HepG2 (cell line): ENCODE results near the gene MEX3A. TPM values are rescaled to one million over a fixed set of nuclear protein-coding genes. Genes with fewer than 3 reads are reported as not detected.

ENCODE experiments used
- AKAP8 ChIP-seq: sonication (generic); formaldehyde crosslinking; IDR thresholded peaks from 2 replicates; pipeline ENCODE4 v1.5.1; 2020; ENCODE audit warnings: mild to moderate bottlenecking, missing genetic modification reagents
- ESRRA ChIP-seq: sonication (generic); formaldehyde crosslinking; IDR thresholded peaks from 2 replicates; pipeline ENCODE4 v1.5.1; 2020; ENCODE audit warnings: mild to moderate bottlenecking, low read depth, missing genetic modification reagents
- SALL2 ChIP-seq: sonication (generic); formaldehyde crosslinking; IDR thresholded peaks from 2 replicates; pipeline ENCODE4 v1.8.1; 2023; ENCODE audit warnings: mild to moderate bottlenecking, missing genetic modification reagents, inconsistent platforms
- SIX4 ChIP-seq: sonication (generic); formaldehyde crosslinking; IDR thresholded peaks from 2 replicates; pipeline ENCODE4 v1.4.0; 2020; ENCODE audit warnings: missing genetic modification reagents
- SPEN ChIP-seq: sonication (generic); formaldehyde crosslinking; IDR thresholded peaks from 2 replicates; pipeline ENCODE4 v1.5.1; 2020; ENCODE audit warnings: low read depth, mild to moderate bottlenecking, missing genetic modification reagents
- U2AF2 ChIP-seq: fragments of 200-400 bp; formaldehyde crosslinking; IDR thresholded peaks from 2 replicates; pipeline ENCODE4 v1.6.1; 2017; ENCODE audit warnings: low read depth, mild to moderate bottlenecking, low read length
- ZBTB1 ChIP-seq: sonication (generic); formaldehyde crosslinking; IDR thresholded peaks from 2 replicates; pipeline ENCODE4 v1.4.0; 2020; ENCODE audit warnings: missing genetic modification reagents, borderline replicate concordance
- ZBTB7B ChIP-seq: sonication (generic); formaldehyde crosslinking; IDR thresholded peaks from 2 replicates; pipeline ENCODE4 v1.4.0; 2020; ENCODE audit warnings: missing genetic modification reagents
- ZNF180 ChIP-seq: sonication (generic); formaldehyde crosslinking; IDR thresholded peaks from 2 replicates; pipeline ENCODE4 v1.4.0; 2020; ENCODE audit warnings: low read depth, missing genetic modification reagents, borderline replicate concordance
- ZNF382 ChIP-seq: sonication (generic); formaldehyde crosslinking; IDR thresholded peaks from 2 replicates; pipeline ENCODE4 v1.5.0; 2020; ENCODE audit warnings: missing genetic modification reagents, mild to moderate bottlenecking, borderline replicate concordance
- ZNF558 ChIP-seq: sonication (generic); formaldehyde crosslinking; IDR thresholded peaks from 2 replicates; pipeline ENCODE4 v1.9.0; 2022; ENCODE audit warnings: mild to moderate bottlenecking, missing genetic modification reagents, borderline replicate concordance
- ZNF746 ChIP-seq: sonication (generic); formaldehyde crosslinking; IDR thresholded peaks from 2 replicates; pipeline ENCODE4 v1.8.0; 2022; ENCODE audit warnings: mild to moderate bottlenecking, missing genetic modification reagents
- polyA plus RNA-seq, 8 experiments: library from polyadenylated mRNA; depleted of rRNA in 3 of 8; stranded (reverse) in 7 of 8; unstranded in 1 of 8; fragments of >200 nt; fragmentation: Illumina TruSeq in 4 of 8; extraction: Trizol in 4 of 8; gene quantifications; 2 replicates each; pipeline versions ENCODE4 v1.2.1 to v1.2.3, GENCODE V29; 2011 to 2016; ENCODE audit warnings: low read depth in 4 of 8, missing spikeins in 1 of 8, mixed read lengths in 1 of 8; ENCODE audit not compliant: insufficient read depth in 1 of 8
- total RNA-seq, 5 experiments: library from RNA; depleted of rRNA; stranded (reverse); fragments of >200 nt; fragmentation: Illumina TruSeq; extraction: Trizol; gene quantifications; 2 replicates each; pipeline ENCODE4 v1.2.3, GENCODE V29; 2016; ENCODE audit warnings: low read depth in 1 of 5
- TF ChIP-seq, protein P1 (sequence below): sonication (generic); formaldehyde crosslinking; IDR thresholded peaks from 2 replicates; pipeline ENCODE4 v1.4.0; 2020; ENCODE audit warnings: missing genetic modification reagents
- TF ChIP-seq, protein P2 (sequence below): sonication (generic); formaldehyde crosslinking; IDR thresholded peaks from 2 replicates; pipeline ENCODE4 v1.4.0; 2020; ENCODE audit warnings: missing genetic modification reagents
- TF ChIP-seq, protein P3 (sequence below): sonication (generic); formaldehyde crosslinking; conservative IDR thresholded peaks from 2 replicates; pipeline ENCODE4 v1.5.0; 2020; ENCODE audit warnings: missing genetic modification reagents
- TF ChIP-seq, protein P4 (sequence below): IDR thresholded peaks from 2 replicates; pipeline ENCODE4 v1.6.1; 2012; ENCODE audit warnings: low read depth, low read length, improper control_type of control experiment
- TF ChIP-seq, protein P5 (sequence below): sonication (generic); formaldehyde crosslinking; IDR thresholded peaks from 2 replicates; pipeline ENCODE4 v1.8.0; 2022; ENCODE audit warnings: mild to moderate bottlenecking, missing genetic modification reagents; ENCODE audit not compliant: insufficient replicate concordance

Gene MEX3A
- total and polyA plus RNA-seq, 2 of the 13 experiments (the other 11 are each of a cell fraction or from before 2014, with no cell fraction given), result 7.6 to 9.1 TPM

DNA sequence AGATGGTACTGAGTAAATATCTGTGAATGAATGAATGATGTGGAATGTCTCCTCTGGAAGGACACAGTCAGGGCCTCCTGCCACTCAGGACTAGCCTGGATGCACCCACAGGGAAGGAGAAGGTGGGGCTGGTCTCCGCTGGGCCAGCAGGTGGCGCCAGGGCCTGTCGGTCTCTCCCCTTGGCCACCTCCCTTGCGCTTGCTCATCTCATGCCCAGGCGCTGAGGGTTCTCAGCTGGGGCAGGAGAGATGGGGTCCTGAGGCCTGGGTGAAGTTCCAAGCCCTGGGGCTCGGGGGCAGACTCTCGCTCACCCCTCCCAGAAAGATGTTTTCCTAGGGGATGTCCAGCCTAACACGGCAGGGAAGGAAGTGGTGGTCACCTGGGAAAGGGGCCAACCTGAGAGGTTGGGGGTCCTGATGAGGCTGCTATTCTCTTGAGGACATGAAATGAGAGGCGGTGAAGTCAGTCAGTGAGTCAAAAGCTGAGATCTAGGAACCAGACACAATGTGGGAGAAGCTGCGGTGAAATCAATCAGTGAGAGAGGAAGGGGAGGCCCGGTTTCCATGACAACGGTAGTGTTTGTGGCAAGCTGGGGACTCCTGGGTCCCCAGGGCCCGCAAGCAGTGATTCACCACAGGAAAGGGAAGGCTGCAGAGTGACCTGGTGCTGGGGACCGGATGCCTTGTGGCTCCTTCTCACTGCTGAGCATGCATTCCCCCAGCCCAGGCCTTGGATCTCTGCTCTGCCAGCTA lies 14.6 kb upstream of the MEX3A start (continued):
- TF ChIP-seq, protein P1, sequence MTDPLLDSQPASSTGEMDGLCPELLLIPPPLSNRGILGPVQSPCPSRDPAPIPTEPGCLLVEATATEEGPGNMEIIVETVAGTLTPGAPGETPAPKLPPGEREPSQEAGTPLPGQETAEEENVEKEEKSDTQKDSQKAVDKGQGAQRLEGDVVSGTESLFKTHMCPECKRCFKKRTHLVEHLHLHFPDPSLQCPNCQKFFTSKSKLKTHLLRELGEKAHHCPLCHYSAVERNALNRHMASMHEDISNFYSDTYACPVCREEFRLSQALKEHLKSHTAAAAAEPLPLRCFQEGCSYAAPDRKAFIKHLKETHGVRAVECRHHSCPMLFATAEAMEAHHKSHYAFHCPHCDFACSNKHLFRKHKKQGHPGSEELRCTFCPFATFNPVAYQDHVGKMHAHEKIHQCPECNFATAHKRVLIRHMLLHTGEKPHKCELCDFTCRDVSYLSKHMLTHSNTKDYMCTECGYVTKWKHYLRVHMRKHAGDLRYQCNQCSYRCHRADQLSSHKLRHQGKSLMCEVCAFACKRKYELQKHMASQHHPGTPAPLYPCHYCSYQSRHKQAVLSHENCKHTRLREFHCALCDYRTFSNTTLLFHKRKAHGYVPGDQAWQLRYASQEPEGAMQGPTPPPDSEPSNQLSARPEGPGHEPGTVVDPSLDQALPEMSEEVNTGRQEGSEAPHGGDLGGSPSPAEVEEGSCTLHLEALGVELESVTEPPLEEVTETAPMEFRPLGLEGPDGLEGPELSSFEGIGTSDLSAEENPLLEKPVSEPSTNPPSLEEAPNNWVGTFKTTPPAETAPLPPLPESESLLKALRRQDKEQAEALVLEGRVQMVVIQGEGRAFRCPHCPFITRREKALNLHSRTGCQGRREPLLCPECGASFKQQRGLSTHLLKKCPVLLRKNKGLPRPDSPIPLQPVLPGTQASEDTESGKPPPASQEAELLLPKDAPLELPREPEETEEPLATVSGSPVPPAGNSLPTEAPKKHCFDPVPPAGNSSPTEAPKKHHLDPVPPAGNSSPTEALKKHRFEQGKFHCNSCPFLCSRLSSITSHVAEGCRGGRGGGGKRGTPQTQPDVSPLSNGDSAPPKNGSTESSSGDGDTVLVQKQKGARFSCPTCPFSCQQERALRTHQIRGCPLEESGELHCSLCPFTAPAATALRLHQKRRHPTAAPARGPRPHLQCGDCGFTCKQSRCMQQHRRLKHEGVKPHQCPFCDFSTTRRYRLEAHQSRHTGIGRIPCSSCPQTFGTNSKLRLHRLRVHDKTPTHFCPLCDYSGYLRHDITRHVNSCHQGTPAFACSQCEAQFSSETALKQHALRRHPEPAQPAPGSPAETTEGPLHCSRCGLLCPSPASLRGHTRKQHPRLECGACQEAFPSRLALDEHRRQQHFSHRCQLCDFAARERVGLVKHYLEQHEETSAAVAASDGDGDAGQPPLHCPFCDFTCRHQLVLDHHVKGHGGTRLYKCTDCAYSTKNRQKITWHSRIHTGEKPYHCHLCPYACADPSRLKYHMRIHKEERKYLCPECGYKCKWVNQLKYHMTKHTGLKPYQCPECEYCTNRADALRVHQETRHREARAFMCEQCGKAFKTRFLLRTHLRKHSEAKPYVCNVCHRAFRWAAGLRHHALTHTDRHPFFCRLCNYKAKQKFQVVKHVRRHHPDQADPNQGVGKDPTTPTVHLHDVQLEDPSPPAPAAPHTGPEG (CRISPR knock-in tag), result no peak
- TF ChIP-seq, protein P2, sequence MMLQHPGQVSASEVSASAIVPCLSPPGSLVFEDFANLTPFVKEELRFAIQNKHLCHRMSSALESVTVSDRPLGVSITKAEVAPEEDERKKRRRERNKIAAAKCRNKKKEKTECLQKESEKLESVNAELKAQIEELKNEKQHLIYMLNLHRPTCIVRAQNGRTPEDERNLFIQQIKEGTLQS, result peak; percentile 64; the same call in 1 of the 2 replicates
- 0 out of 2 replicates have a peak, but pooled peaks have one; percentile 32 for TF ChIP-seq ZNF746 (CRISPR knock-in tag)
- TF ChIP-seq ZBTB7B (CRISPR knock-in tag), result no peak; the same call in 1 of the 2 replicates
- no peak for TF ChIP-seq U2AF2
- no peak for TF ChIP-seq ZNF180 (CRISPR knock-in tag)
- TF ChIP-seq, protein P3, sequence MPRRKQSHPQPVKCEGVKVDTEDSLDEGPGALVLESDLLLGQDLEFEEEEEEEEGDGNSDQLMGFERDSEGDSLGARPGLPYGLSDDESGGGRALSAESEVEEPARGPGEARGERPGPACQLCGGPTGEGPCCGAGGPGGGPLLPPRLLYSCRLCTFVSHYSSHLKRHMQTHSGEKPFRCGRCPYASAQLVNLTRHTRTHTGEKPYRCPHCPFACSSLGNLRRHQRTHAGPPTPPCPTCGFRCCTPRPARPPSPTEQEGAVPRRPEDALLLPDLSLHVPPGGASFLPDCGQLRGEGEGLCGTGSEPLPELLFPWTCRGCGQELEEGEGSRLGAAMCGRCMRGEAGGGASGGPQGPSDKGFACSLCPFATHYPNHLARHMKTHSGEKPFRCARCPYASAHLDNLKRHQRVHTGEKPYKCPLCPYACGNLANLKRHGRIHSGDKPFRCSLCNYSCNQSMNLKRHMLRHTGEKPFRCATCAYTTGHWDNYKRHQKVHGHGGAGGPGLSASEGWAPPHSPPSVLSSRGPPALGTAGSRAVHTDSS (CRISPR knock-in tag), result no peak
- TF ChIP-seq ZNF382, result no peak
- TF ChIP-seq AKAP8 (CRISPR knock-in tag), result no peak
- no peak for TF ChIP-seq SIX4 (CRISPR knock-in tag)
- TF ChIP-seq, protein P4, sequence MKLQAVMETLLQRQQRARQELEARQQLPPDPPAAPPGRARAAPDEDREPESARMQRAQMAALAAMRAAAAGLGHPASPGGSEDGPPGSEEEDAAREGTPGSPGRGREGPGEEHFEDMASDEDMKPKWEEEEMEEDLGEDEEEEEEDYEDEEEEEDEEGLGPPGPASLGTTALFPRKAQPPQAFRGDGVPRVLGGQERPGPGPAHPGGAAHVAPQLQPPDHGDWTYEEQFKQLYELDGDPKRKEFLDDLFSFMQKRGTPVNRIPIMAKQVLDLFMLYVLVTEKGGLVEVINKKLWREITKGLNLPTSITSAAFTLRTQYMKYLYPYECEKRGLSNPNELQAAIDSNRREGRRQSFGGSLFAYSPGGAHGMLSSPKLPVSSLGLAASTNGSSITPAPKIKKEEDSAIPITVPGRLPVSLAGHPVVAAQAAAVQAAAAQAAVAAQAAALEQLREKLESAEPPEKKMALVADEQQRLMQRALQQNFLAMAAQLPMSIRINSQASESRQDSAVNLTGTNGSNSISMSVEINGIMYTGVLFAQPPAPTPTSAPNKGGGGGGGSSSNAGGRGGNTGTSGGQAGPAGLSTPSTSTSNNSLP, result no peak
- no peak for TF ChIP-seq SPEN (CRISPR knock-in tag)
- TF ChIP-seq, protein P5, sequence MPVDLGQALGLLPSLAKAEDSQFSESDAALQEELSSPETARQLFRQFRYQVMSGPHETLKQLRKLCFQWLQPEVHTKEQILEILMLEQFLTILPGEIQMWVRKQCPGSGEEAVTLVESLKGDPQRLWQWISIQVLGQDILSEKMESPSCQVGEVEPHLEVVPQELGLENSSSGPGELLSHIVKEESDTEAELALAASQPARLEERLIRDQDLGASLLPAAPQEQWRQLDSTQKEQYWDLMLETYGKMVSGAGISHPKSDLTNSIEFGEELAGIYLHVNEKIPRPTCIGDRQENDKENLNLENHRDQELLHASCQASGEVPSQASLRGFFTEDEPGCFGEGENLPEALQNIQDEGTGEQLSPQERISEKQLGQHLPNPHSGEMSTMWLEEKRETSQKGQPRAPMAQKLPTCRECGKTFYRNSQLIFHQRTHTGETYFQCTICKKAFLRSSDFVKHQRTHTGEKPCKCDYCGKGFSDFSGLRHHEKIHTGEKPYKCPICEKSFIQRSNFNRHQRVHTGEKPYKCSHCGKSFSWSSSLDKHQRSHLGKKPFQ (CRISPR knock-in tag), result no peak
- no peak for TF ChIP-seq ZBTB1 (CRISPR knock-in tag)
- TF ChIP-seq ZNF558 (CRISPR knock-in tag), result no peak
- 0 out of 2 replicates have a peak, but pooled peaks have one; percentile 28 for TF ChIP-seq ESRRA (CRISPR knock-in tag)
- no peak for TF ChIP-seq SALL2 (CRISPR knock-in tag)
